DND-41 (cell line): Measurements from ENCODE around the gene FBXO33.

Source experiments
- ATAC-seq: fragments of 200-7000 bp; cut with Tn5 transposase; 3 replicates; pipeline ENCODE4 v1.9.1; 2021; ENCODE audit warnings: low read depth; ENCODE audit not compliant: insufficient read depth
- DNase-seq: peaks from one replicate; pipeline ENCODE4 v3.0.0-alpha.2; 2020
- H2AFZ ChIP-seq: 2 replicates; pipeline ENCODE4 v1.6.0; 2012; ENCODE audit warnings: low read depth, low read length
- H3K27ac ChIP-seq: 2 replicates; pipeline ENCODE4 v1.5.1; 2012; ENCODE audit warnings: low read length, inconsistent platforms
- H3K27me3 ChIP-seq: fragments of 200-600 bp; sonication (generic); 2 replicates; pipeline ENCODE4 v1.6.0; 2012; ENCODE audit warnings: low read length, mild to moderate bottlenecking, inconsistent platforms; ENCODE audit not compliant: insufficient read depth, poor library complexity
- H3K36me3 ChIP-seq: 2 replicates; pipeline ENCODE4 v1.5.1; 2012; ENCODE audit warnings: low read length, inconsistent platforms; ENCODE audit not compliant: insufficient read depth
- H3K4me1 ChIP-seq: 2 replicates; pipeline ENCODE4 v1.5.1; 2012; ENCODE audit warnings: mild to moderate bottlenecking, low read length; ENCODE audit not compliant: insufficient read depth
- H3K4me2 ChIP-seq: 2 replicates; pipeline ENCODE4 v1.6.0; 2012; ENCODE audit warnings: mild to moderate bottlenecking, moderate library complexity, low read length, inconsistent platforms; ENCODE audit not compliant: insufficient read depth
- H3K4me3 ChIP-seq, 2 experiments: fragments of 200-600 bp in 1 of 2; shearing (Covaris generic) in 1 of 2; 2 replicates each; pipeline ENCODE4 v1.5.1; 2012 to 2016; ENCODE audit warnings: inconsistent platforms in 2 of 2, low read length in 2 of 2, mild to moderate bottlenecking in 2 of 2, low read depth in 1 of 2, moderate library complexity in 1 of 2
- H3K79me2 ChIP-seq: 2 replicates; pipeline ENCODE4 v1.6.0; 2012; ENCODE audit warnings: low read length, inconsistent platforms; ENCODE audit not compliant: insufficient read depth
- H3K9ac ChIP-seq: 2 replicates; pipeline ENCODE4 v1.6.0; 2012; ENCODE audit warnings: low read depth, mild to moderate bottlenecking, inconsistent platforms, low read length, moderate library complexity
- H3K9me3 ChIP-seq: 2 replicates; pipeline ENCODE4 v1.5.1; 2012; ENCODE audit warnings: low read length, moderate library complexity, mild to moderate bottlenecking, inconsistent platforms; ENCODE audit not compliant: insufficient read depth, severe bottlenecking
- H4K20me1 ChIP-seq: 2 replicates; pipeline ENCODE4 v1.6.0; 2012; ENCODE audit warnings: low read length; ENCODE audit not compliant: insufficient read depth
- EZH2 ChIP-seq: IDR thresholded peaks from 3 replicates; pipeline ENCODE4 v1.6.1; 2012; ENCODE audit warnings: borderline replicate concordance, low read depth, mild to moderate bottlenecking, moderate library complexity, low read length, inconsistent platforms; ENCODE audit not compliant: severe bottlenecking
- TF ChIP-seq, protein P1 (sequence below): IDR thresholded peaks from 2 replicates; pipeline ENCODE4 v1.5.1; 2012; ENCODE audit warnings: borderline replicate concordance, low read length, moderate library complexity, mild to moderate bottlenecking; ENCODE audit not compliant: poor library complexity, severe bottlenecking; ENCODE audit errors: extremely low read depth

FBXO33 gene

DNA sequence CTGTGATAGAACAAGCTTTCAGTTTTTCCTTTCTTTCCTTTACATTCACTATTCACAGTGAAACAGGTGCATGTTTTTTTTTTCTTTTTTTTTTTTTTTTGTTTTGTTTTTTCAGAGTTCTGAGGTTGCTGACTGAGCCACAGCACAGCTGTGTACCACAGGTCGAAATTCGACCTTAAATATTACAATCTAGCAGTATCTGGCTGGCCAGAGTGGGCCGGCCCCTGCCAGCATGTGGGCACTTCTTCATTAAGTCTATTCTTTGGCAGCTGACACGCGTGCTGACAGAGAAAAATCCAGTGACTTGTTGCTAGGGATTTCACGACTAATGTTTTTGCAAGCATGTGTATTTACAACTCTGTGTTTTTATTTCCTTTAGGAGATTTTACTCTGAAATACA is 33.9 kb downstream of the FBXO33 start:
- Histone ChIP-seq H3K27me3 (no peaks in the 10 kb centered on the region), H2AFZ (no peak overlapping the region), H4K20me1 (0 out of 2 replicates have a peak, but pooled peaks cover 3% of the 10 kb centered on the region), H3K27ac (no peak overlapping the region), H3K9me3 (no peaks in the 10 kb centered on the region), H3K79me2 (peaks cover 4% of the 10 kb centered on the region; the same call in 1 of the 2 replicates), H3K4me2 (no peak overlapping the region), H3K4me1 (no peaks in the 10 kb centered on the region), H3K9ac (no peak overlapping the region), H3K36me3 (peaks cover 48% of the 10 kb centered on the region), H3K4me3 (no peak overlapping the region)
- TF ChIP-seq, protein P1, sequence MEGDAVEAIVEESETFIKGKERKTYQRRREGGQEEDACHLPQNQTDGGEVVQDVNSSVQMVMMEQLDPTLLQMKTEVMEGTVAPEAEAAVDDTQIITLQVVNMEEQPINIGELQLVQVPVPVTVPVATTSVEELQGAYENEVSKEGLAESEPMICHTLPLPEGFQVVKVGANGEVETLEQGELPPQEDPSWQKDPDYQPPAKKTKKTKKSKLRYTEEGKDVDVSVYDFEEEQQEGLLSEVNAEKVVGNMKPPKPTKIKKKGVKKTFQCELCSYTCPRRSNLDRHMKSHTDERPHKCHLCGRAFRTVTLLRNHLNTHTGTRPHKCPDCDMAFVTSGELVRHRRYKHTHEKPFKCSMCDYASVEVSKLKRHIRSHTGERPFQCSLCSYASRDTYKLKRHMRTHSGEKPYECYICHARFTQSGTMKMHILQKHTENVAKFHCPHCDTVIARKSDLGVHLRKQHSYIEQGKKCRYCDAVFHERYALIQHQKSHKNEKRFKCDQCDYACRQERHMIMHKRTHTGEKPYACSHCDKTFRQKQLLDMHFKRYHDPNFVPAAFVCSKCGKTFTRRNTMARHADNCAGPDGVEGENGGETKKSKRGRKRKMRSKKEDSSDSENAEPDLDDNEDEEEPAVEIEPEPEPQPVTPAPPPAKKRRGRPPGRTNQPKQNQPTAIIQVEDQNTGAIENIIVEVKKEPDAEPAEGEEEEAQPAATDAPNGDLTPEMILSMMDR: no peak
- no peak for TF ChIP-seq EZH2
- no peak for DNase-seq
- no peak for ATAC-seq

DNA sequence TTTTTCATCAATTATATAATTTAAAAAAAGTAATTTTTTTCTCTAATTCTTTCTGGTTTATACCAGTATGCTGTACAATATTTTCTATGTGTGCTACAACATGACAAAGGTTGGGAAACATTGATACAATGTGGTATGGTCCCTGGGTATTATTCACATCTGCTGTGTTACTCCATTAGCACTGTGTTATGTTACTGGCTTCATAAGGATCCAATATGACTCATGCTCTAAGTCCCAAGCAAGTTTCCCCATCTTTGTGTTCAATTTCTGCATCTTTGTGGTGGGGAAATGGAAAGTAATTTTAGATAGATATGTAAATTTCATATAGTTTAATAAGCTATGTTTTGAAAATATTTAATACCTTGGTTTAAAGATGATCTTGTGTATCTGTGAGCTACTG is 35.8 kb downstream of the FBXO33 start:
- no peaks in the 10 kb centered on the region for H3K9me3 ChIP-seq
- H3K36me3 ChIP-seq: peaks cover 46% of the 10 kb centered on the region
- no peak overlapping the region for H3K9ac ChIP-seq
- ATAC-seq (no peak), DNase-seq (no peak)
- H3K4me3 ChIP-seq: no peak overlapping the region
- no peaks in the 10 kb centered on the region for H3K4me1 ChIP-seq
- no peak for TF ChIP-seq EZH2
- TF ChIP-seq, protein P1: no peak
- H3K4me2 ChIP-seq: no peak overlapping the region
- no peaks in the 10 kb centered on the region for H3K79me2 ChIP-seq
- H2AFZ ChIP-seq: no peak overlapping the region
- no peak overlapping the region for H3K27ac ChIP-seq
- 0 out of 2 replicates have a peak, but pooled peaks cover 1% of the 10 kb centered on the region for H4K20me1 ChIP-seq
- H3K27me3 ChIP-seq: no peaks in the 10 kb centered on the region

DNA sequence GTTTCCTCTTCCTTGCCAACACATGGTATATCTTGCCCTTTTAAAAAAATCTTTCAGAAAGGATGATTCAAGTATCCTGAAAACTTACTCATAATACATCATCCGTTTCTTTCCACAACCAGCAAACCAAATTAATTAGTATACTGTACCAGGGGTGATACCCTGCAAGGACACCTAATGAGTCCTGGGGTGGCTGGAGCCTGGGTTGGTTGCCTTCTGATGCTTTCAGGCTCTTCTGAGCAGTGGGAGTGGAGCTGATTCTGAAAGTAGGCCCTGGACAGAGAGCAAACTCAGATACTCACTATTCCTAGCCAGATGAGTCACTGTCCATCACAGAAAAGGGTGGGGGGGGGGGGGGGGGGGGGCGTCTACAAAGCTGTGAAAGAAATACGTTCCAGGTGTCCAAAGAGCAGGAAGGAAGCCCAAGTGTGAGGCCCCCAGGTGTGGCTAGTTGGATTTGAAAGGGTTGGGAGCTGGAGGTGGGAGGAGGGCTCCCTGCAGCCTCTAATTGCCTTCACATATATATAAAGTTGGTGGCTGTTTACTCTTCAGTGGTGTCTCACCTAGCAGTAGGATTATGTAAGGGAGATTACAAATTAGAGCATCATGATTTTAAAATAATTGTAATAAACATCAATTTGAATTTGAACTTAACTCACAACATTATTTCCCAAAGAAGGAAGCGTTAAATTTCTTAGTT is 36.5 kb downstream of the FBXO33 start:
- Histone ChIP-seq H3K4me1 (no peaks in the 10 kb centered on the region), H3K4me2 (no peak overlapping the region)
- TF ChIP-seq, protein P1: no peak
- no peak for TF ChIP-seq EZH2

DNA sequence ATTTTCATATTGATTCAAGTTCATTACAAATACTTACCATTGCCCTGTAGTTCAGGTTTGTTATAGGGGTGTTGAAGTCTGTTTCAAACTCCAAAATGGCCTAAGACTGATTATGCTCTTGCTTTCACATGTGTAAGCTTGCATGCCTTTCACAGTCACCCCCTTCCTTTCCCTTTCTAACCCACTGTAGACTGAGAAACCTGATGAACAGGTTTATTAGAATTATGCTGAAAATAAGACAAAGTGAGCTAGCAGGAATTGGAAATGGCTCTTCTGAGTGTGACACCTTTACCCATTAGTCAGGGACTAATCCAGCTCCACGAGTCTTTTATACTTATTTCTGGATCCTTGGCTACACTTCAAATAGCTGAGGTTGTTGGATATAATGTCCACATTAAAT is 38.9 kb downstream of the FBXO33 start:
- Histone ChIP-seq H4K20me1 (no peaks in the 10 kb centered on the region), H3K27me3 (no peaks in the 10 kb centered on the region), H3K9me3 (no peaks in the 10 kb centered on the region), H3K4me3 (no peak overlapping the region), H3K27ac (no peak overlapping the region), H2AFZ (no peak overlapping the region), H3K9ac (no peak overlapping the region), H3K36me3 (peaks cover 17% of the 10 kb centered on the region; the same call in 1 of the 2 replicates), H3K4me2 (no peak overlapping the region), H3K79me2 (no peaks in the 10 kb centered on the region), H3K4me1 (no peaks in the 10 kb centered on the region)
- TF ChIP-seq, protein P1: no peak
- no peak for TF ChIP-seq EZH2
- no peak for ATAC-seq
- DNase-seq: no peak

More for the DNA sequence above, 36.5 kb downstream of the FBXO33 start:
- H4K20me1 ChIP-seq: no peaks in the 10 kb centered on the region
- no peak overlapping the region for H3K27ac ChIP-seq
- no peak for DNase-seq
- no peak overlapping the region for H3K4me3 ChIP-seq
- no peaks in the 10 kb centered on the region for H3K79me2 ChIP-seq
- H3K36me3 ChIP-seq: peaks cover 38% of the 10 kb centered on the region
- ATAC-seq: no peak
- H2AFZ ChIP-seq: no peak overlapping the region
- no peaks in the 10 kb centered on the region for H3K27me3 ChIP-seq
- no peaks in the 10 kb centered on the region for H3K9me3 ChIP-seq
- H3K9ac ChIP-seq: no peak overlapping the region
